CD4-positive, alpha-beta T cell (primary cell): ENCODE results near the gene PI3. TPM values are rescaled to one million over a fixed set of nuclear protein-coding genes. Genes with fewer than 3 reads are reported as not detected.

Source experiments
- ATAC-seq: fragments of 200-7000 bp; cut with Tn5 transposase; one replicate; pipeline ENCODE4 v1.10.0; 2022; ENCODE audit warnings: mild to moderate bottlenecking; ENCODE audit not compliant: poor library complexity
- CTCF ChIA-PET: fragments of 350-600 bp; sonication (Branson Sonifier 250); formaldehyde crosslinking; loops from one replicate; lab custom pipeline; 2021; ENCODE audit warnings: antibody characterized with exemption, inconsistent platforms; lab: Charles Lee
- POLR2A ChIA-PET: fragments of 350-600 bp; sonication (Branson Sonifier 250); formaldehyde crosslinking; loops from one replicate; lab custom pipeline; 2021; ENCODE audit warnings: antibody characterized with exemption, inconsistent platforms; lab: Charles Lee
- DNase-seq, 14 experiments: peaks; one replicate each; pipeline ENCODE4 v3.0.0-alpha.2; 2013 to 2020; ENCODE audit warnings: mixed read lengths in 2 of 14
- H3K27ac ChIP-seq, 2 donors: one replicate each; pipeline versions ENCODE4 v1.5.1 to v1.7.0; 2013; ENCODE audit warnings: low read length in 2 of 2, low read depth in 1 of 2, mild to moderate bottlenecking in 1 of 2
- H3K27me3 ChIP-seq, 2 experiments: 1 replicate in 1 of 2; 2 replicates in 1 of 2; pipeline versions ENCODE4 v1.6.1 to v1.7.0; 2013; ENCODE audit warnings: low read length in 2 of 2, control low read depth in 1 of 2, mild to moderate bottlenecking in 1 of 2, moderate library complexity in 1 of 2; ENCODE audit not compliant: insufficient read depth in 2 of 2, control insufficient read depth in 1 of 2
- H3K36me3 ChIP-seq: one replicate; pipeline ENCODE4 v1.6.1; 2013; ENCODE audit warnings: low read length, control low read depth; ENCODE audit not compliant: insufficient read depth
- H3K4me1 ChIP-seq: one replicate; pipeline ENCODE4 v1.6.1; 2013; ENCODE audit warnings: low read length, control low read depth; ENCODE audit not compliant: insufficient read depth
- H3K4me3 ChIP-seq: one replicate; pipeline ENCODE4 v1.5.1; 2013; ENCODE audit warnings: mild to moderate bottlenecking, low read length, moderate library complexity
- H3K9me3 ChIP-seq, 2 experiments: 1 replicate in 1 of 2; 2 replicates in 1 of 2; pipeline versions ENCODE4 v1.6.1 to v1.7.0; 2013; ENCODE audit warnings: low read length in 2 of 2, mild to moderate bottlenecking in 2 of 2, control low read depth in 1 of 2, moderate library complexity in 1 of 2; ENCODE audit not compliant: control insufficient read depth in 1 of 2, insufficient read depth in 1 of 2
- H3K27ac Mint-ChIP-seq: one replicate; pipeline ENCODE4 v1.8.0; 2020; ENCODE audit warnings: mixed read lengths
- H3K27me3 Mint-ChIP-seq: one replicate; pipeline ENCODE4 v1.8.0; 2021; ENCODE audit warnings: mixed read lengths
- H3K36me3 Mint-ChIP-seq: one replicate; pipeline ENCODE4 v1.8.0; 2021; ENCODE audit warnings: low read depth, mixed read lengths
- H3K4me1 Mint-ChIP-seq: one replicate; pipeline ENCODE4 v1.8.0; 2021; ENCODE audit warnings: low read depth, mixed read lengths
- H3K4me3 Mint-ChIP-seq: one replicate; pipeline ENCODE4 v1.8.0; 2020; ENCODE audit warnings: mild to moderate bottlenecking, mixed read lengths
- H3K9me3 Mint-ChIP-seq: one replicate; pipeline ENCODE4 v1.8.0; 2020; ENCODE audit warnings: mixed read lengths
- intact Hi-C, 2 experiments: fragments of 100-400 bp; cut with DNase I in 1 of 2; cut with micrococcal nuclease in 1 of 2; formaldehyde crosslinking; loops; one replicate each; pipeline versions ENCODE4 v1.15.1 to v1.9.0; 2023 to 2025; cut with DNase I, micrococcal nuclease
- total RNA-seq, 174 experiments: library from RNA in 2 of 174; stranded (reverse) in 2 of 174; gene quantifications; one replicate each; pipeline ENCODE4 v1.2.3 and lab custom pipeline; 2021 to 2026
- TF ChIP-seq, protein P1 (sequence below): fragments of 200-600 bp; IDR thresholded peaks from one replicate; pipeline ENCODE4 v1.8.0; 2022; ENCODE audit warnings: antibody characterized with exemption, mild to moderate bottlenecking

The PI3 gene
- total RNA-seq, 2 experiments from 2014 or later: not detected

GRCh38 chr20:45211569-45212474 lies 37.1 kb downstream of the PI3 start:
- intact Hi-C loops: no loop called here
- H3K36me3 Mint-ChIP-seq: no peaks in the 10 kb centered on the region
- H3K4me3 Mint-ChIP-seq: no peak overlapping the region
- TF ChIP-seq, protein P1, sequence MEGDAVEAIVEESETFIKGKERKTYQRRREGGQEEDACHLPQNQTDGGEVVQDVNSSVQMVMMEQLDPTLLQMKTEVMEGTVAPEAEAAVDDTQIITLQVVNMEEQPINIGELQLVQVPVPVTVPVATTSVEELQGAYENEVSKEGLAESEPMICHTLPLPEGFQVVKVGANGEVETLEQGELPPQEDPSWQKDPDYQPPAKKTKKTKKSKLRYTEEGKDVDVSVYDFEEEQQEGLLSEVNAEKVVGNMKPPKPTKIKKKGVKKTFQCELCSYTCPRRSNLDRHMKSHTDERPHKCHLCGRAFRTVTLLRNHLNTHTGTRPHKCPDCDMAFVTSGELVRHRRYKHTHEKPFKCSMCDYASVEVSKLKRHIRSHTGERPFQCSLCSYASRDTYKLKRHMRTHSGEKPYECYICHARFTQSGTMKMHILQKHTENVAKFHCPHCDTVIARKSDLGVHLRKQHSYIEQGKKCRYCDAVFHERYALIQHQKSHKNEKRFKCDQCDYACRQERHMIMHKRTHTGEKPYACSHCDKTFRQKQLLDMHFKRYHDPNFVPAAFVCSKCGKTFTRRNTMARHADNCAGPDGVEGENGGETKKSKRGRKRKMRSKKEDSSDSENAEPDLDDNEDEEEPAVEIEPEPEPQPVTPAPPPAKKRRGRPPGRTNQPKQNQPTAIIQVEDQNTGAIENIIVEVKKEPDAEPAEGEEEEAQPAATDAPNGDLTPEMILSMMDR: no peak
- H3K9me3 Mint-ChIP-seq: no peaks in the 10 kb centered on the region
- peaks cover 0 to 3% of the 10 kb centered on the region in 2 experiments for H3K9me3 ChIP-seq
- peaks cover 5 to 6% of the 10 kb centered on the region in 2 experiments for H3K27me3 ChIP-seq
- no peak for DNase-seq
- H3K27ac Mint-ChIP-seq: no peak overlapping the region
- H3K4me1 Mint-ChIP-seq: no peaks in the 10 kb centered on the region
- ATAC-seq: no peak
- H3K4me3 ChIP-seq: no peak overlapping the region
- ChIA-PET CTCF (no interaction called here), POLR2A (no interaction called here)
- H3K4me1 ChIP-seq: no peaks in the 10 kb centered on the region
- no peak overlapping the region for H3K27ac ChIP-seq
- no peaks in the 10 kb centered on the region for H3K36me3 ChIP-seq
- peaks cover 52% of the 10 kb centered on the region for H3K27me3 Mint-ChIP-seq

GRCh38 chr20:45212836-45213235 lies 38.1 kb downstream of the PI3 start:
- no peak overlapping the region for H3K4me3 Mint-ChIP-seq
- no peaks in the 10 kb centered on the region for H3K9me3 Mint-ChIP-seq
- Histone ChIP-seq H3K4me3 (no peak overlapping the region), H3K27me3 (peaks cover 0 to 5% of the 10 kb centered on the region in 2 experiments), H3K4me1 (no peaks in the 10 kb centered on the region), H3K36me3 (no peaks in the 10 kb centered on the region), H3K9me3 (peaks cover 0 to 3% of the 10 kb centered on the region in 2 experiments), H3K27ac (no peak overlapping the region)
- TF ChIP-seq, protein P1: no peak
- intact Hi-C loops: no loop called here
- ChIA-PET POLR2A (no interaction called here), CTCF (no interaction called here)
- no peak overlapping the region for H3K27ac Mint-ChIP-seq
- H3K36me3 Mint-ChIP-seq: no peaks in the 10 kb centered on the region
- peaks cover 48% of the 10 kb centered on the region for H3K27me3 Mint-ChIP-seq
- no peak for DNase-seq
- no peak for ATAC-seq
- H3K4me1 Mint-ChIP-seq: no peaks in the 10 kb centered on the region

- Mint-ChIP-seq H3K36me3 (no peaks in the 10 kb centered on the region), H3K27ac (no peak overlapping the region), H3K4me3 (no peak overlapping the region), H3K9me3 (no peaks in the 10 kb centered on the region), H3K4me1 (no peaks in the 10 kb centered on the region), H3K27me3 (peaks cover 66% of the 10 kb centered on the region)
- POLR2A ChIA-PET: no interaction called here
- Histone ChIP-seq H3K36me3 (no peaks in the 10 kb centered on the region), H3K27me3 (peaks cover 6 to 10% of the 10 kb centered on the region in 2 experiments), H3K9me3 (peaks cover 0 to 3% of the 10 kb centered on the region in 2 experiments), H3K4me1 (no peaks in the 10 kb centered on the region), H3K4me3 (no peak overlapping the region), H3K27ac (no peak overlapping the region)
- CTCF ChIA-PET: no interaction called here
- TF ChIP-seq, protein P1: no peak
- ATAC-seq (no peak), DNase-seq (no peak)
- intact Hi-C loops: no loop called here
Observed at GRCh38 chr20:45218124-45218523, 43.4 kb downstream of the PI3 start.
